GM23338 (cell line): ENCODE results near the gene APPL2. TPM values are rescaled to one million over a fixed set of nuclear protein-coding genes. Genes with fewer than 3 reads are reported as not detected.

ENCODE experiments used
- ATAC-seq: fragments of 200-7000 bp; cut with Tn5 transposase; 3 replicates; pipeline ENCODE4 v1.9.1; 2020
- DNase-seq: peaks from one replicate; pipeline ENCODE4 v3.0.0-alpha.2; 2015; ENCODE audit warnings: low spot score
- H2AFZ ChIP-seq: fragments of 200-600 bp; sonication (generic); 2 replicates; pipeline ENCODE4 v1.8.0; 2016; ENCODE audit warnings: antibody characterized with exemption, mild to moderate bottlenecking, moderate library complexity
- H3F3A ChIP-seq: fragments of 200-600 bp; sonication (generic); replicated peaks from 2 replicates; pipeline ENCODE4 v1.8.0; 2017; ENCODE audit warnings: antibody characterized with exemption, mixed run types, low read depth
- H3K27ac ChIP-seq: fragments of 200-600 bp; sonication (generic); 2 replicates; pipeline ENCODE4 v1.6.1; 2016; ENCODE audit warnings: low read depth
- H3K27me3 ChIP-seq: fragments of 200-600 bp; sonication (generic); 2 replicates; pipeline ENCODE4 v1.8.0; 2016; ENCODE audit warnings: mild to moderate bottlenecking, mixed run types, moderate library complexity; ENCODE audit not compliant: insufficient read depth
- H3K36me3 ChIP-seq: fragments of 200-600 bp; sonication (generic); 2 replicates; pipeline ENCODE4 v1.8.0; 2016; ENCODE audit warnings: mild to moderate bottlenecking; ENCODE audit not compliant: insufficient read depth
- H3K4me1 ChIP-seq: fragments of 200-600 bp; sonication (generic); 2 replicates; pipeline ENCODE4 v1.8.0; 2016; ENCODE audit warnings: mild to moderate bottlenecking, moderate library complexity; ENCODE audit not compliant: insufficient read depth
- H3K4me2 ChIP-seq: fragments of 200-600 bp; sonication (generic); 2 replicates; pipeline ENCODE4 v1.7.1; 2017; ENCODE audit warnings: mixed run types
- H3K4me3 ChIP-seq: fragments of 200-600 bp; sonication (generic); 2 replicates; pipeline ENCODE4 v1.6.1; 2016; ENCODE audit warnings: mixed run types
- H3K79me2 ChIP-seq: fragments of 200-600 bp; sonication (generic); replicated peaks from 2 replicates; pipeline ENCODE4 v1.8.0; 2017; ENCODE audit warnings: mild to moderate bottlenecking; ENCODE audit not compliant: insufficient read depth
- H3K9me2 ChIP-seq: fragments of 200-600 bp; sonication (generic); 2 replicates; pipeline ENCODE4 v1.8.0; 2017; ENCODE audit not compliant: insufficient read depth
- H4K20me1 ChIP-seq: fragments of 200-600 bp; sonication (generic); replicated peaks from 2 replicates; pipeline ENCODE4 v1.8.0; 2017; ENCODE audit warnings: mild to moderate bottlenecking; ENCODE audit not compliant: insufficient read depth
- H3K27ac Mint-ChIP-seq: 2 replicates; pipeline ENCODE4 v1.8.0; 2020; ENCODE audit warnings: inconsistent platforms, mild to moderate bottlenecking, moderate library complexity, mixed read lengths
- H3K27me3 Mint-ChIP-seq: 3 replicates; pipeline ENCODE4 v1.8.0; 2022; ENCODE audit warnings: low read depth, mild to moderate bottlenecking, moderate library complexity, mixed read lengths, inconsistent platforms; ENCODE audit not compliant: insufficient read depth, poor library complexity
- H3K36me3 Mint-ChIP-seq: 3 replicates; pipeline ENCODE4 v1.8.0; 2021; ENCODE audit warnings: low read depth, mild to moderate bottlenecking, inconsistent platforms, moderate library complexity, mixed read lengths
- H3K4me1 Mint-ChIP-seq: 3 replicates; pipeline ENCODE4 v1.8.0; 2020; ENCODE audit warnings: mild to moderate bottlenecking, inconsistent platforms, mixed read lengths
- H3K4me3 Mint-ChIP-seq: 3 replicates; pipeline ENCODE4 v1.8.0; 2021; ENCODE audit warnings: moderate library complexity, mild to moderate bottlenecking, inconsistent platforms, mixed read lengths
- H3K9me3 Mint-ChIP-seq: 3 replicates; pipeline ENCODE4 v1.8.0; 2020; ENCODE audit warnings: moderate library complexity, mild to moderate bottlenecking, inconsistent platforms, mixed read lengths
- CREB1 ChIP-seq: fragments of 250-450 bp; sonication (Bioruptor Pico); IDR thresholded peaks from 2 replicates; pipeline ENCODE4 v1.5.0; 2020; ENCODE audit warnings: low read depth, mild to moderate bottlenecking, moderate library complexity
- EZH2 ChIP-seq: fragments of 200-600 bp; sonication (generic); IDR thresholded peaks from one replicate; pipeline ENCODE4 v1.8.0; 2017; ENCODE audit warnings: antibody characterized with exemption, mild to moderate bottlenecking, low read depth; ENCODE audit not compliant: unreplicated experiment
- EZH2phosphoT487 ChIP-seq: fragments of 200-600 bp; sonication (generic); IDR thresholded peaks from one replicate; pipeline ENCODE4 v1.8.1; 2018; ENCODE audit warnings: antibody characterized with exemption; ENCODE audit not compliant: unreplicated experiment
- NANOG ChIP-seq: IDR thresholded peaks from 2 replicates; pipeline ENCODE4 v1.6.1; 2016; ENCODE audit warnings: antibody characterized with exemption, borderline replicate concordance
- STAT1 ChIP-seq: IDR thresholded peaks from one replicate; pipeline ENCODE4 v1.6.1; 2016; ENCODE audit warnings: antibody characterized with exemption; ENCODE audit not compliant: unreplicated experiment
- ZNF114 ChIP-seq: fragments of 250-450 bp; sonication (Bioruptor Pico); IDR thresholded peaks from 2 replicates; pipeline ENCODE4 v1.5.0; 2020; ENCODE audit warnings: mild to moderate bottlenecking, moderate library complexity
- ZNF462 ChIP-seq: fragments of 250-450 bp; sonication (Bioruptor Pico); IDR thresholded peaks from 2 replicates; pipeline ENCODE4 v1.5.0; 2020; ENCODE audit warnings: mild to moderate bottlenecking, moderate library complexity
- polyA plus RNA-seq: library from polyadenylated mRNA; unstranded; fragments of >200 nt; fragmentation: Nextera tagmentation; extraction: Ambion mirVana; gene quantifications from 2 replicates; pipeline ENCODE4 v1.2.1, GENCODE V29; 2016
- total RNA-seq: library from RNA; depleted of rRNA; stranded (reverse); fragments of >200 nt; shearing (Covaris generic); gene quantifications from 2 replicates; pipeline ENCODE4 v1.2.3, GENCODE V29; 2014
- TF ChIP-seq, protein P1 (sequence below): IDR thresholded peaks from one replicate; pipeline ENCODE4 v1.6.1; 2018; ENCODE audit warnings: antibody characterized with exemption; ENCODE audit not compliant: unreplicated experiment
- TF ChIP-seq, protein P2 (sequence below), 2 experiments: fragments of 200-600 bp in 1 of 2; sonication (generic) in 1 of 2; conservative IDR thresholded peaks; 2 replicates each; pipeline versions ENCODE4 v1.5.1 to v1.6.1; 2016 to 2017; ENCODE audit warnings: antibody characterized with exemption in 2 of 2, low read depth in 2 of 2, mild to moderate bottlenecking in 2 of 2, moderate library complexity in 1 of 2

Gene APPL2
- total and polyA plus RNA-seq, 2 experiments from 2014 or later: 9.3 to 17.4 TPM

GRCh38 chr12:105279460-105280056 lies 43.6 kb upstream of the APPL2 start (continued):
- TF ChIP-seq, protein P1, sequence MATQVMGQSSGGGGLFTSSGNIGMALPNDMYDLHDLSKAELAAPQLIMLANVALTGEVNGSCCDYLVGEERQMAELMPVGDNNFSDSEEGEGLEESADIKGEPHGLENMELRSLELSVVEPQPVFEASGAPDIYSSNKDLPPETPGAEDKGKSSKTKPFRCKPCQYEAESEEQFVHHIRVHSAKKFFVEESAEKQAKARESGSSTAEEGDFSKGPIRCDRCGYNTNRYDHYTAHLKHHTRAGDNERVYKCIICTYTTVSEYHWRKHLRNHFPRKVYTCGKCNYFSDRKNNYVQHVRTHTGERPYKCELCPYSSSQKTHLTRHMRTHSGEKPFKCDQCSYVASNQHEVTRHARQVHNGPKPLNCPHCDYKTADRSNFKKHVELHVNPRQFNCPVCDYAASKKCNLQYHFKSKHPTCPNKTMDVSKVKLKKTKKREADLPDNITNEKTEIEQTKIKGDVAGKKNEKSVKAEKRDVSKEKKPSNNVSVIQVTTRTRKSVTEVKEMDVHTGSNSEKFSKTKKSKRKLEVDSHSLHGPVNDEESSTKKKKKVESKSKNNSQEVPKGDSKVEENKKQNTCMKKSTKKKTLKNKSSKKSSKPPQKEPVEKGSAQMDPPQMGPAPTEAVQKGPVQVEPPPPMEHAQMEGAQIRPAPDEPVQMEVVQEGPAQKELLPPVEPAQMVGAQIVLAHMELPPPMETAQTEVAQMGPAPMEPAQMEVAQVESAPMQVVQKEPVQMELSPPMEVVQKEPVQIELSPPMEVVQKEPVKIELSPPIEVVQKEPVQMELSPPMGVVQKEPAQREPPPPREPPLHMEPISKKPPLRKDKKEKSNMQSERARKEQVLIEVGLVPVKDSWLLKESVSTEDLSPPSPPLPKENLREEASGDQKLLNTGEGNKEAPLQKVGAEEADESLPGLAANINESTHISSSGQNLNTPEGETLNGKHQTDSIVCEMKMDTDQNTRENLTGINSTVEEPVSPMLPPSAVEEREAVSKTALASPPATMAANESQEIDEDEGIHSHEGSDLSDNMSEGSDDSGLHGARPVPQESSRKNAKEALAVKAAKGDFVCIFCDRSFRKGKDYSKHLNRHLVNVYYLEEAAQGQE: no peak
- TF ChIP-seq, protein P2, sequence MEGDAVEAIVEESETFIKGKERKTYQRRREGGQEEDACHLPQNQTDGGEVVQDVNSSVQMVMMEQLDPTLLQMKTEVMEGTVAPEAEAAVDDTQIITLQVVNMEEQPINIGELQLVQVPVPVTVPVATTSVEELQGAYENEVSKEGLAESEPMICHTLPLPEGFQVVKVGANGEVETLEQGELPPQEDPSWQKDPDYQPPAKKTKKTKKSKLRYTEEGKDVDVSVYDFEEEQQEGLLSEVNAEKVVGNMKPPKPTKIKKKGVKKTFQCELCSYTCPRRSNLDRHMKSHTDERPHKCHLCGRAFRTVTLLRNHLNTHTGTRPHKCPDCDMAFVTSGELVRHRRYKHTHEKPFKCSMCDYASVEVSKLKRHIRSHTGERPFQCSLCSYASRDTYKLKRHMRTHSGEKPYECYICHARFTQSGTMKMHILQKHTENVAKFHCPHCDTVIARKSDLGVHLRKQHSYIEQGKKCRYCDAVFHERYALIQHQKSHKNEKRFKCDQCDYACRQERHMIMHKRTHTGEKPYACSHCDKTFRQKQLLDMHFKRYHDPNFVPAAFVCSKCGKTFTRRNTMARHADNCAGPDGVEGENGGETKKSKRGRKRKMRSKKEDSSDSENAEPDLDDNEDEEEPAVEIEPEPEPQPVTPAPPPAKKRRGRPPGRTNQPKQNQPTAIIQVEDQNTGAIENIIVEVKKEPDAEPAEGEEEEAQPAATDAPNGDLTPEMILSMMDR (conservative IDR thresholded peaks at IDR 0.05; ENCODE audit: low read depth in 2 of 2): peak; percentile 85 to 90

GRCh38 chr12:105278043-105278697 lies 42.2 kb upstream of the APPL2 start:
- Histone ChIP-seq H3K27me3 (no peaks in the 10 kb centered on the region), H3K27ac (no peak overlapping the region), H3F3A (no peaks in the 10 kb centered on the region), H2AFZ (no peak overlapping the region; the same call in 1 of the 2 replicates), H3K9me2 (no peaks in the 10 kb centered on the region), H3K4me2 (no peak overlapping the region), H4K20me1 (no peaks in the 10 kb centered on the region), H3K79me2 (no peaks in the 10 kb centered on the region), H3K36me3 (no peaks in the 10 kb centered on the region), H3K4me1 (0 out of 2 replicates have a peak, but pooled peaks cover 3% of the 10 kb centered on the region), H3K4me3 (no peak overlapping the region)
- Mint-ChIP-seq H3K27me3 (peaks cover 2% of the 10 kb centered on the region), H3K4me1 (peaks cover 6% of the 10 kb centered on the region), H3K27ac (no peak overlapping the region), H3K4me3 (no peak overlapping the region), H3K9me3 (no peaks in the 10 kb centered on the region; the same call in 2 of the 3 replicates), H3K36me3 (no peaks in the 10 kb centered on the region)
- DNase-seq (peak; percentile 36), ATAC-seq (peak; percentile 61)
- no peak for TF ChIP-seq NANOG
- no peak for TF ChIP-seq EZH2
- no peak for TF ChIP-seq CREB1 (CRISPR knock-in tag)
- TF ChIP-seq STAT1: no peak
- no peak for TF ChIP-seq ZNF114 (CRISPR knock-in tag)
- no peak for TF ChIP-seq ZNF462
- TF ChIP-seq EZH2phosphoT487: no peak
